ENCODE measurements around the gene PHEX. TPM values are rescaled to one million over a fixed set of nuclear protein-coding genes. Genes with fewer than 3 reads are reported as not detected.
"Not testable (repeated sequence)": the region's sequence is repeated elsewhere in the genome, so short reads cannot be mapped to it uniquely, and the experiment has no call there.

Gene PHEX
- total and polyA plus RNA-seq, 4 experiments from 2014 or later: 0.25 to 0.98 (median 0.37) TPM

DNA sequence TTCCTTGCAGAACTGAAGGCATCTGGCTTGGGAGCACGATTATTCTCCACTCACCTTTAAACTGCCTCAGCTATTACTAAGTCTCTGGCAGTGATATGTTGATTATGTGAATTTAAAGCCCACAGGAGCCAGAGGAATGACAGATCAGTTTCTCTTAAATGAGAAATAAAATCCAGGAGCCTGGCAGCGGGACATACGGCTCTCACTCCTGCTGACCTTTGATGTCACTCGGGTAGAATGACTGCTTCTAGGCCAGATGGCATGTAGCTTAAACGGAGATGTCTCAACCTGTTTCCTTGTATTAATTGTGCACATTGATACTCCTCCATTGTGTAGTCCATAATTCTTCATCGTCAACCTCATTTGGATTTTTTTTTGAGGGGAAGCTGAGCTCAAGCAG lies 236.6 kb downstream of the PHEX start:
- no peak overlapping the region for H3K27ac ChIP-seq (ENCODE audit: low read depth, low read length)
- ChIA-PET POLR2A (ENCODE audit: partially characterized antibody) (no interaction called here), CTCF (ENCODE audit: partially characterized antibody) (no interaction called here)
- no peaks in the 10 kb centered on the region for H3K9me3 ChIP-seq (ENCODE audit: control insufficient read depth in 1 of 2, low read length in 2 of 2)
- no peak overlapping the region for H3K4me3 Mint-ChIP-seq
- intact Hi-C loops (cut with micrococcal nuclease): no loop called here
- DNase-seq: no peak
- no peaks in the 10 kb centered on the region for H3K4me1 Mint-ChIP-seq
- H3K9me3 Mint-ChIP-seq: peaks cover 0 to 3% (median 0%) of the 10 kb centered on the region in 8 donors
- H3K4me1 ChIP-seq (ENCODE audit: insufficient read depth, low read length): no peaks in the 10 kb centered on the region
- no peaks in the 10 kb centered on the region for H3K27me3 ChIP-seq (ENCODE audit: insufficient read depth, low read length)
- H3K36me3 Mint-ChIP-seq: no peaks in the 10 kb centered on the region
- no peak overlapping the region for H3K4me3 ChIP-seq (ENCODE audit: low read length in 2 of 2)
- no peaks in the 10 kb centered on the region for H3K27me3 Mint-ChIP-seq
- H3K36me3 ChIP-seq (ENCODE audit: insufficient read depth, low read length): no peaks in the 10 kb centered on the region
- no peak overlapping the region for H3K27ac Mint-ChIP-seq

DNA sequence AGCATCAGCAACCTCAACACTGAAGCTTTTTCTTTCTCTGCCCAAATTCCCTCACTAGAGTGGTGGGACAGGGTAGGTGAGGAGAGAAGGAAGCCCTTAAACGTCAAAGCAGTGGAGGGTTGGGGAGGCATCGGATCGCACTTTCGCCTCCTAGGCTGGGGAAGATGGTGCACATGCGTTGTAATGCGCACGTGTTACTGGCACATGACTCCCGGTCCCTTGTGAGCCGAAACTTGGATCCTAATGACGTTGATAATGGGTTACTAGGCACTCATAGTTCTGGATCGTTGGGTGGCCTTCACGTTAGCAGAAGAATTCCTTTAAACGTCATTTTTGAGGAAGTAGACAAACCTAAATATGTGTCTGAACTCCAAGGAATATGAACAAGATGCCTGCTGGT lies 240.5 kb downstream of the PHEX start, which contains the start of gene CBLL2:
CBLL2 (plus strand) TSS at position 301 of the 400 bp plus-strand sequence; CDS start at position 380, 79 bp downstream.
- Histone ChIP-seq H3K9me3 (ENCODE audit: control insufficient read depth in 1 of 2, low read length in 2 of 2) (no peaks in the 10 kb centered on the region), H3K4me3 (ENCODE audit: low read length in 2 of 2) (no peak within 1 kb of the TSS), H3K36me3 (ENCODE audit: insufficient read depth, low read length) (no peaks in the 10 kb centered on the region), H3K27ac (ENCODE audit: low read depth, low read length) (no peak within 1 kb of the TSS), H3K27me3 (ENCODE audit: insufficient read depth, low read length) (no peaks in the 10 kb centered on the region), H3K4me1 (ENCODE audit: insufficient read depth, low read length) (no peaks in the 10 kb centered on the region)
- no peaks in the 10 kb centered on the region for H3K4me1 Mint-ChIP-seq
- peaks cover 0 to 3% (median 0%) of the 10 kb centered on the region in 8 donors for H3K9me3 Mint-ChIP-seq
- DNase-seq: no peak
- no peak within 1 kb of the TSS for H3K27ac Mint-ChIP-seq
- ChIA-PET CTCF (ENCODE audit: partially characterized antibody) (no interaction called here), POLR2A (ENCODE audit: partially characterized antibody) (no interaction called here)
- intact Hi-C loops (cut with micrococcal nuclease): no loop called here
- no peak within 1 kb of the TSS for H3K4me3 Mint-ChIP-seq
- no peaks in the 10 kb centered on the region for H3K36me3 Mint-ChIP-seq
- no peaks in the 10 kb centered on the region for H3K27me3 Mint-ChIP-seq

DNA sequence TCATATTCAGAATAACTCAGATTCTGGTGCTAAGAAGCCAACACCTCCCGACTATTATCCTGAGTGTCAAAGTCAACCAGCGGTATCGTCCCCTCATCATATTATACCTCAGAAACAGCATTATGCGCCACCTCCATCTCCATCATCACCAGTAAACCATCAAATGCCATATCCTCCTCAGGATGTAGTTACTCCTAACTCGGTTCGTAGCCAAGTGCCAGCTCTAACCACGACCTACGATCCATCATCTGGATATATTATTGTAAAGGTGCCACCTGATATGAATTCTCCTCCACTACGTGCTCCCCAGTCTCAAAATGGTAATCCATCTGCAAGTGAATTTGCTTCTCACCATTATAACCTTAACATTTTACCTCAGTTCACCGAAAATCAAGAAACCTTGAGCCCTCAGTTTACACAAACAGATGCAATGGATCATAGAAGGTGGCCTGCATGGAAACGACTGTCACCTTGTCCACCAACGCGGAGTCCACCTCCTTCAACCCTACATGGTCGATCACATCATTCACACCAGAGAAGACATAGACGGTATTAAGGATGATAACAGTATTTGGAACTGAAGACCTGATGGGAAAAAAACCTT lies 241.7 kb downstream of the PHEX start:
- Mint-ChIP-seq H3K4me1 (no peaks in the 10 kb centered on the region), H3K27ac (no peak overlapping the region), H3K36me3 (no peaks in the 10 kb centered on the region), H3K9me3 (peaks cover 0 to 3% (median 0%) of the 10 kb centered on the region in 8 donors), H3K27me3 (no peaks in the 10 kb centered on the region), H3K4me3 (no peak overlapping the region)
- no peaks in the 10 kb centered on the region for H3K4me1 ChIP-seq (ENCODE audit: insufficient read depth, low read length)
- H3K27me3 ChIP-seq (ENCODE audit: insufficient read depth, low read length): no peaks in the 10 kb centered on the region
- CTCF ChIA-PET (ENCODE audit: partially characterized antibody): no interaction called here
- no peaks in the 10 kb centered on the region for H3K36me3 ChIP-seq (ENCODE audit: insufficient read depth, low read length)
- no peaks in the 10 kb centered on the region for H3K9me3 ChIP-seq (ENCODE audit: control insufficient read depth in 1 of 2, low read length in 2 of 2)
- no peak for DNase-seq
- POLR2A ChIA-PET (ENCODE audit: partially characterized antibody): no interaction called here
- intact Hi-C loops (cut with micrococcal nuclease): no loop called here
- H3K27ac ChIP-seq (ENCODE audit: low read depth, low read length): no peak overlapping the region
- H3K4me3 ChIP-seq (ENCODE audit: low read length in 2 of 2): no peak overlapping the region

DNA sequence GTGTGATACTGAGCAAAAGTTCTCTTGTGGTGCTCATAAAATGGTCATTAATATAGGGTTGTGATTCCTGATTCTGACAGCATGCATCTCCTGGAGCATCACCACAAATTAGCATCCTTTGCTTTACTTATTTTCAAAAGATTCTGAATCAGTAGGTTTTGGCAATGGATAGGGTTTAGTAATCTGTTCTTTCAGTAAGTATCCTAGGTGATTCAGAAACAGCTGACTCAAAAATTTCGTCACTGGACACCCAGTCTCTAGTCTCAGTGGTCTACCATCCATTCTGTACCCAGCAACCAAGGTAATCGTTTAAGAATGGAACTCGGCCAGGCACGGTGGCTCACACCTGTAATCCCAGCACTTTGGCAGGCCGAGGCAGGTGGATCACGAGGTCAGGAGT lies 244.7 kb downstream of the PHEX start:
- no peaks in the 10 kb centered on the region for H3K4me1 ChIP-seq (ENCODE audit: insufficient read depth, low read length)
- Mint-ChIP-seq H3K27me3 (no peaks in the 10 kb centered on the region), H3K36me3 (no peaks in the 10 kb centered on the region), H3K4me3 (no peak overlapping the region), H3K27ac (no peak overlapping the region), H3K4me1 (no peaks in the 10 kb centered on the region), H3K9me3 (no peaks in the 10 kb centered on the region)
- POLR2A ChIA-PET (ENCODE audit: partially characterized antibody): no interaction called here
- intact Hi-C loops (cut with micrococcal nuclease): no loop called here
- no peak for DNase-seq
- H3K4me3 ChIP-seq (ENCODE audit: low read length in 2 of 2): no peak overlapping the region
- no peaks in the 10 kb centered on the region for H3K27me3 ChIP-seq (ENCODE audit: insufficient read depth, low read length)
- H3K27ac ChIP-seq (ENCODE audit: low read depth, low read length): no peak overlapping the region
- CTCF ChIA-PET (ENCODE audit: partially characterized antibody): no interaction called here
- no peaks in the 10 kb centered on the region for H3K36me3 ChIP-seq (ENCODE audit: insufficient read depth, low read length)
- H3K9me3 ChIP-seq (ENCODE audit: control insufficient read depth in 1 of 2, low read length in 2 of 2): no peaks in the 10 kb centered on the region

DNA sequence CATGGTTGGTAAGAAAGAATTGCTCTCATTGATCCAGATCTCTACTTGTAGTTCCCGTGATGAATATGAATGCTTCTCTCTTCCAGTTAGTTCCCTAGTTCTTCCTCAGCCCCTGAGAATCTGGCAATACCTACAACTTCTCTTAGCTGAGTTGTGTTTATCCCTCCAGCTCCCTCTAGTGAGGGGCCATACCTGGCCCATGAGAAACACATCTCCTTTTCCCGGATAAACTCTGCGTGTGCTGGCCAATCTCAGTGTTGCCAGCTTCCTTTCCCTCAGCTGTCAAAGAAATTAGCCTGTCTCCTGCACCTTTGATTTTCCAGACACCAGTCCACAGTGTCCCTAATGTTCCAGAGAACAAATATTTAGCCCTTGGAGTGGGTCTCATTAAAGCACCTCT lies 246.2 kb downstream of the PHEX start:
- ChIA-PET POLR2A (ENCODE audit: partially characterized antibody) (no interaction called here), CTCF (ENCODE audit: partially characterized antibody) (no interaction called here)
- DNase-seq: no peak
- Mint-ChIP-seq H3K27ac (peak overlapping the region in 1 of 7 donors; percentile 37), H3K27me3 (no peaks in the 10 kb centered on the region), H3K4me3 (no peak overlapping the region), H3K36me3 (no peaks in the 10 kb centered on the region), H3K4me1 (no peaks in the 10 kb centered on the region), H3K9me3 (peaks cover 0 to 2% (median 0%) of the 10 kb centered on the region in 8 donors)
- Histone ChIP-seq H3K27ac (ENCODE audit: low read depth, low read length) (no peak overlapping the region), H3K9me3 (ENCODE audit: control insufficient read depth in 1 of 2, low read length in 2 of 2) (no peaks in the 10 kb centered on the region), H3K36me3 (ENCODE audit: insufficient read depth, low read length) (no peaks in the 10 kb centered on the region), H3K4me3 (ENCODE audit: low read length in 2 of 2) (no peak overlapping the region), H3K27me3 (ENCODE audit: insufficient read depth, low read length) (no peaks in the 10 kb centered on the region), H3K4me1 (ENCODE audit: insufficient read depth, low read length) (no peaks in the 10 kb centered on the region)
- intact Hi-C loops (cut with micrococcal nuclease): no loop called here

DNA sequence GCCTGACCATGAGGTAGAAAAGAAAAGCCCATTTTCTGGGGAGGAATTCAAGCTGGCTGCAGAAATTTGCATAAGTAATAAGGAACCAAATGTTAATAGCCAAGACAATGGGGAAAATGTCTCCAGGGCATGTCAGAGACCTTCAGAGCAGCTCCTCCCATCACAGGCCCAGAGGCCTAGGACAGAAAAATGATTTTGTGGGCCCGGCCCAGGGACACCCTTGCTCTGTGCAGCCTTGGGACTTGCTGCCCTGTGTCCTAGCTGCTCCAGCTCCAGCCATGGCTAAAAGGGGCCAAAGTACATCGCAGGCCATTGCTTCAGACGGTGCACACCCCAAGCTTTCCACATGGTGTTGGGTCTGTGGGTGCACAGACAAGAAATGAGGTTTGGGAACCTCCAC lies 257.1 kb downstream of the PHEX start:
- POLR2A ChIA-PET (ENCODE audit: partially characterized antibody); H3K27ac Mint-ChIP-seq; H3K36me3 Mint-ChIP-seq; H3K9me3 Mint-ChIP-seq; CTCF ChIA-PET (ENCODE audit: partially characterized antibody); H3K27me3 ChIP-seq (ENCODE audit: insufficient read depth, low read length); H3K4me3 Mint-ChIP-seq; H3K27ac ChIP-seq (ENCODE audit: low read depth, low read length); H3K4me1 Mint-ChIP-seq; H3K27me3 Mint-ChIP-seq; H3K36me3 ChIP-seq (ENCODE audit: insufficient read depth, low read length); H3K4me3 ChIP-seq (ENCODE audit: low read length in 2 of 2); H3K9me3 ChIP-seq (ENCODE audit: control insufficient read depth in 1 of 2, low read length in 2 of 2); H3K4me1 ChIP-seq (ENCODE audit: insufficient read depth, low read length); DNase-seq; intact Hi-C loops (cut with micrococcal nuclease): not testable (repeated sequence)

DNA sequence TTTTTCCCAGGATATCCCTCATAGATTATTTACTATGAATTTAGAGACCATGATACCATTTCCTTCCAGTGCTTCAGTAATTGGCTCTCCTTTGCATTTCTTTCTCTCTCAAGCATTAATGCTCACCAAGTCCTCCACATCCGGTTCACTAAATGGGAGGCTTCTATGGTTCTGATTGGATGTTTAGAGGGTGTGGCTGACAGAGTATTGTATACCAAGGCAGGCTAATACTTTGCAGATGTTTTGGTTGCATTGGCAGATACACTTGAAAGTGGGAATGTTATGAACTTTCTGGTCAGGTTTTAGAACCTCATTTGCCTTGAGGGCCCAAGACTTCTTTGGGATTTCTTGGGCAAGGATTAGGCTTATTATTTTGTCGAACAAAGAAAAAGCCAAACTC lies 264.7 kb downstream of the PHEX start:
- H3K9me3 Mint-ChIP-seq: peaks cover 0 to 2% (median 0%) of the 10 kb centered on the region in 8 donors
- H3K36me3 Mint-ChIP-seq: no peaks in the 10 kb centered on the region
- no peaks in the 10 kb centered on the region for H3K4me1 Mint-ChIP-seq
- H3K36me3 ChIP-seq (ENCODE audit: insufficient read depth, low read length): no peaks in the 10 kb centered on the region
- no peak for DNase-seq
- H3K4me3 Mint-ChIP-seq: no peak overlapping the region
- no peaks in the 10 kb centered on the region for H3K27me3 Mint-ChIP-seq
- no peaks in the 10 kb centered on the region for H3K4me1 ChIP-seq (ENCODE audit: insufficient read depth, low read length)
- no peaks in the 10 kb centered on the region for H3K9me3 ChIP-seq (ENCODE audit: control insufficient read depth in 1 of 2, low read length in 2 of 2)
- H3K27me3 ChIP-seq (ENCODE audit: insufficient read depth, low read length): no peaks in the 10 kb centered on the region
- no peak overlapping the region for H3K4me3 ChIP-seq (ENCODE audit: low read length in 2 of 2)
- ChIA-PET CTCF (ENCODE audit: partially characterized antibody) (no interaction called here), POLR2A (ENCODE audit: partially characterized antibody) (no interaction called here)
- intact Hi-C loops (cut with micrococcal nuclease): no loop called here
- no peak overlapping the region for H3K27ac Mint-ChIP-seq
- no peak overlapping the region for H3K27ac ChIP-seq (ENCODE audit: low read depth, low read length)

DNA sequence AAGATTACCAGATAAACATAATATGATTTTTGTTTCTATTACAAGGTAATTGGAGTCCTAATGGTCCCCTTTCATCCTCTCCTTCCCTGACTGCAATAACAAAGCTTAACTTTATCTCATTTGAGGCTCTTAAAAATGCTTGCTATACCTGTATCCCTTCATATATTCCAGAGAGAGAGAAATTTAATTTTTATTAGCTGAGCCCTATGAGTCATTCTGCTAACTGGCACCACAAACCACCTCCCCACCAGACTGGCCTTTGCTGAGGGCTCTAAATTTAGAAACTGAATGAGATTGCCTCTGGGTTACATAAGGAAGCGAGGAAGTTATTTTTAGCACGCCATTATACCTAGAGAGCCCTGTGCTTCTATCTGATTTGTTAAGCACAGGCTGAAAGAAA lies 268.0 kb downstream of the PHEX start:
- Histone ChIP-seq H3K36me3 (ENCODE audit: insufficient read depth, low read length) (no peaks in the 10 kb centered on the region), H3K9me3 (ENCODE audit: control insufficient read depth in 1 of 2, low read length in 2 of 2) (no peaks in the 10 kb centered on the region), H3K27me3 (ENCODE audit: insufficient read depth, low read length) (no peaks in the 10 kb centered on the region), H3K4me3 (ENCODE audit: low read length in 2 of 2) (no peak overlapping the region), H3K4me1 (ENCODE audit: insufficient read depth, low read length) (no peaks in the 10 kb centered on the region), H3K27ac (ENCODE audit: low read depth, low read length) (no peak overlapping the region)
- Mint-ChIP-seq H3K9me3 (no peaks in the 10 kb centered on the region), H3K4me1 (no peaks in the 10 kb centered on the region), H3K36me3 (no peaks in the 10 kb centered on the region), H3K27me3 (no peaks in the 10 kb centered on the region), H3K4me3 (no peak overlapping the region), H3K27ac (no peak overlapping the region)
- POLR2A ChIA-PET (ENCODE audit: partially characterized antibody): no interaction called here
- intact Hi-C loops (cut with micrococcal nuclease): no loop called here
- CTCF ChIA-PET (ENCODE audit: partially characterized antibody): no interaction called here
- DNase-seq: no peak

Data from CD4-positive, alpha-beta memory T cell (primary cell).